Mucosa of stomach (tissue), 1 donor: ENCODE data around the gene OXNAD1.

Source experiments
- H3K27me3 ChIP-seq: one replicate; pipeline ENCODE4 v1.7.0; 2013; ENCODE audit warnings: mild to moderate bottlenecking, low read length; ENCODE audit not compliant: control insufficient read depth, insufficient read depth
- H3K36me3 ChIP-seq: one replicate; pipeline ENCODE4 v1.7.0; 2013; ENCODE audit warnings: low read length; ENCODE audit not compliant: control insufficient read depth, insufficient read depth
- H3K4me1 ChIP-seq: one replicate; pipeline ENCODE4 v1.7.0; 2013; ENCODE audit warnings: mild to moderate bottlenecking, low read length; ENCODE audit not compliant: control insufficient read depth, insufficient read depth
- H3K4me3 ChIP-seq: one replicate; pipeline ENCODE4 v1.7.0; 2013; ENCODE audit warnings: low read length
- H3K9ac ChIP-seq: one replicate; pipeline ENCODE4 v1.7.0; 2013; ENCODE audit warnings: mild to moderate bottlenecking, low read length, moderate library complexity
- H3K9me3 ChIP-seq: one replicate; pipeline ENCODE4 v1.7.0; 2013; ENCODE audit warnings: mild to moderate bottlenecking, low read length, moderate library complexity; ENCODE audit not compliant: control insufficient read depth
- donor health status: Pancreatic carcinoma.

OXNAD1 gene

DNA sequence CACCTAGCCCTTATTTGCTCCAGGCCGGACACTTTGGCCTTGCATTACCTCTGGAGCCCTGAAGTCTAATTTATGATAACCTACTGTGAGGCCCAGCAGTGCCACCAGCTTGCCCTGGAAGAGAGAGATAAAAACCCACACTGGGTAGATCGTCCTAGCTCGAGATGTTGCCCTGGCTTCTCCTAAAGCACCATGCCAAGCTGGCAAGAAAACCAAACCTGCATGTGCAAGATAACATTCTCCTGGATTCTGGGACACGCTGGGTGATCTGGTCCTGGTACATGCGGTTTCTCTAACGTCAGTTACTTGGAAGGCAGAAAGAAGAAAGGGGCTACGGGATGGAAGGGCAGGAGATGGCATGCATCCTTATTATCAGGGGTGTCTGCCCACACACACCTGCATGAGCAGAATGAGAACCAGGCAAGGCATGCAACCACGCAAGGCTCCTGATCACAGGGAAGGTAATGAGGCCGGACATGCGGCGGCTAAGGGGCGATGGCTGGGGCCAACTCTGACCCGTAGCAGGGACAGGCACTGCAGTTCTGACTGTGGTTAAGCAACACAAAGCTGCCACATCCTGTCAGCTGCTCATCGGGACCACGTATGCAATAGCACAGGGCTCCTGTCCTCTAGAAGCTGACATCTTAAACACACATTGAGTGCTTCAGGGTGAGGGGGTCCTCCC, 73.0 kb downstream of the OXNAD1 start:
- Histone ChIP-seq H3K27me3 (no peaks in the 10 kb centered on the region), H3K9me3 (no peaks in the 10 kb centered on the region), H3K36me3 (no peaks in the 10 kb centered on the region), H3K4me3 (no peak overlapping the region), H3K4me1 (no peaks in the 10 kb centered on the region), H3K9ac (no peak overlapping the region)

DNA sequence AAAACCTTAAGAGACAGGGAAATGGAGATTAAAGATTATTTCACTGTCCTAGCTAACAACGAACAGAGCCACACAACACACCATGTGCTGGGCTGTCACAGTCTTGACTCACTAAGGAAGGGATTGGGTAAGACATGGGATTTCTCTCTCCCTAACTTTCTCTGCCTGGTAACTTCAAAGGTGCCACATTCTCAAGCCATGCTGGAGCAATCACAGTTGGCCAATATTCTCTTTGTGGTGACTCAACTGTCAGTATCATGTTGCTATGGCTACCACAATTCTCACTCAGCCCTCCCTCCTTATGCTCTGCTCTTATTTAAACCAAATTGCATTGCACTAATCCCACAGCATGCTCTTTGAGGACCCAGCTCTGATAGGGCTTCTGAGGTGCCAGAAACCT, 74.0 kb downstream of the OXNAD1 start:
- H3K36me3 ChIP-seq, result no peaks in the 10 kb centered on the region
- no peaks in the 10 kb centered on the region for H3K27me3 ChIP-seq
- no peaks in the 10 kb centered on the region for H3K4me1 ChIP-seq
- no peak overlapping the region for H3K4me3 ChIP-seq
- H3K9me3 ChIP-seq, result no peaks in the 10 kb centered on the region
- H3K9ac ChIP-seq, result no peak overlapping the region

DNA sequence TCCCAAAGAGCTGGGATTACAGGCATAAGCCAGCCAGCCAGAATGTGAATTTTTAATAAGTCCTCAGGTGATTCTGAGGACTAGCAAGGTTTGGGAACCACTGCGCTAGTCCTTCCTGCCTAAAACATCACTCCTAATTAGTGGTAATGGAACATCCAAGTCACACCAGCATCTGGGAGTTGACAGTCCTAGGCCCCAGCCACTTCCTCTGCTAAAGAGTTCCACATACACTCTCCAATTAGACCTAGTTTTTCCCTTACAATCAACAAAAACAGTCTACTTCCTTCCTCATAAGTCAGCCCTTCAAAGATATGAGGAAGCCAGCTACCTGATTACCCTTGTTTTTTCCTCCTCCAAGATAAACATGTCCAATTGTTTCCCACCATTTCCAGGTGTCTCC, 78.1 kb downstream of the OXNAD1 start:
- H3K36me3 ChIP-seq, result no peaks in the 10 kb centered on the region
- H3K9me3 ChIP-seq, result no peaks in the 10 kb centered on the region
- H3K9ac ChIP-seq, result no peak overlapping the region

DNA sequence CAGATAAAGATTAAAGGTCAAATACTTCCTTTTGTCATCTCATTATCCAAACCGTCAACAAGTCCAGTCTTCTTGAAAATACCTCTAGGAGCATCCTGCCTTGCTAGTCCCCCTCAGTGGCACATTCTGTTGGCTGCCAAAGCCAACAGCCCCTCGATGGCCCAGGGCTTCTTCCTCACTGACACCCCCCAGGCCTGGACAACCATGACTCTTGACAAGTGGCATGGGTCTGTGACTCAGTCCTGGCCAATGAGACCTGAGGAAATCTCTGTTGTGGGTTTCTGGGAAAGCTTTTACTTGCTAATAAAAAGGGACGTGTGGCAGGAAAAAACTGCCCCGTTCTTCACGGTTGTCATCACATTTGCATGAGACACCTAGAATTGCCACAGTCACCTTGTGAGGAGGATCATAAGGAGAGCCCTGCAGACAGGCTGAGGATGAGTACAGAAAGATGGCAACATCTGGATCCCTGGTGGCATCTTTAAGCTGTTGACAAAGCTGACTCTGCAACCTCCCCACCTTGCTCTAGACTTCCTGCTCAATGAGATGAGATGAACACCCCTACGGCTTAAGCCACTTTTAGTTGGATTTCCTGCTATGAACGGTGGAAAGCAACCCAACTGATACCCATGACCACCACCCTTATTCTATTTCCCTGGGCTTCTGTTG, 81.5 kb downstream of the OXNAD1 start:
- no peaks in the 10 kb centered on the region for H3K27me3 ChIP-seq
- H3K9ac ChIP-seq, result no peak overlapping the region
- H3K4me1 ChIP-seq, result no peaks in the 10 kb centered on the region
- no peak overlapping the region for H3K4me3 ChIP-seq
- no peaks in the 10 kb centered on the region for H3K9me3 ChIP-seq
- H3K36me3 ChIP-seq, result no peaks in the 10 kb centered on the region

More for the DNA sequence above, 78.1 kb downstream of the OXNAD1 start:
- Histone ChIP-seq H3K4me1 (no peaks in the 10 kb centered on the region), H3K4me3 (no peak overlapping the region), H3K27me3 (no peaks in the 10 kb centered on the region)

DNA sequence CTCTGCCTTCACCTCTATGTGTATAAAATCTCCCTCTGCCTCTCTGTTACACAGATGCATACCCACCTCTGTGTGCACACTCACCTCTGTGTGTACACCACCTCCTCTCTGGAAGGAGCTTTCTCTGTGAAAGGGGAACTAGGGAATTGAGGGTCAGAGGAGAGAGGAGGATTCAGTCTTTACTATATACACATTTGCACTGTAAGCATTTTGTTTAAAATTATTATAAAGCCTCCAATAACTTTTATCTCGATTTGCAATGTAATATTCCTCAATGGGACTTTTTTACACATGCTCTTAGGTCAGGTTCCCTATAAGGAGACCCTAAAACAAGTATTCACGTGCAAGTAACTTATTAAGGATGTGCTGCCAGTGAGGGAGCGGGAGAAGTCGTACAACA, 82.5 kb downstream of the OXNAD1 start:
- no peak overlapping the region for H3K4me3 ChIP-seq

DNA sequence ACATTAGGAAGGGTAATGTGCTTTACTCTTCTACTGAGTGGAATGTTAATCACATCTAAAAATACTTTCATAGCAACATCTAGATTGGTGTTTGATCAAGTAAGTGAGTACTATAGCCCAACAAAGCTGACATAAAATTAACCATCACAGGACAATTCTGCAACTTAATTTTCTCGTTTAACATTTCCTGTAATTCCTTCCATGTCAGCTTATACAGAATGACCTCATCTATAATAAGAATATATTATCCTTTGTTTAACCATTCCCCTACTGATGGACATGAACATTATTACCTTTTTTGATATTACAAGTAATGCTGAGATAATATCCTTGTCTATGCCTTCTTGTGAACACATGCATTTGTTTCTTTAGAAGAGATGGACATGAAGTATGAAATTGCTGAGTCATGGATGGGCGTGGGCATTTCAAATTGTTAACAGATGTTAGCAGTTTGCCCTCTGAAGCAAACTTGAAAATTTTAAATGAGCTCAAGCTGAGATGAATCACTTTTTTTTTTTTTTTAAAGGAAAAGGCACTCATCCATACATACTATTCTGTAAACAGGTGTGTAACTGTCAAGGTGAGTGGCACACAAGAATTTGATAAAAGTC, 85.1 kb downstream of the OXNAD1 start:
- Histone ChIP-seq H3K36me3 (no peaks in the 10 kb centered on the region), H3K4me1 (no peaks in the 10 kb centered on the region), H3K4me3 (no peak overlapping the region), H3K9ac (no peak overlapping the region), H3K27me3 (no peaks in the 10 kb centered on the region), H3K9me3 (no peaks in the 10 kb centered on the region)

More for the DNA sequence above, 82.5 kb downstream of the OXNAD1 start:
- no peaks in the 10 kb centered on the region for H3K4me1 ChIP-seq
- H3K36me3 ChIP-seq, result no peaks in the 10 kb centered on the region
- no peaks in the 10 kb centered on the region for H3K27me3 ChIP-seq
- H3K9me3 ChIP-seq, result no peaks in the 10 kb centered on the region
- no peak overlapping the region for H3K9ac ChIP-seq

DNA sequence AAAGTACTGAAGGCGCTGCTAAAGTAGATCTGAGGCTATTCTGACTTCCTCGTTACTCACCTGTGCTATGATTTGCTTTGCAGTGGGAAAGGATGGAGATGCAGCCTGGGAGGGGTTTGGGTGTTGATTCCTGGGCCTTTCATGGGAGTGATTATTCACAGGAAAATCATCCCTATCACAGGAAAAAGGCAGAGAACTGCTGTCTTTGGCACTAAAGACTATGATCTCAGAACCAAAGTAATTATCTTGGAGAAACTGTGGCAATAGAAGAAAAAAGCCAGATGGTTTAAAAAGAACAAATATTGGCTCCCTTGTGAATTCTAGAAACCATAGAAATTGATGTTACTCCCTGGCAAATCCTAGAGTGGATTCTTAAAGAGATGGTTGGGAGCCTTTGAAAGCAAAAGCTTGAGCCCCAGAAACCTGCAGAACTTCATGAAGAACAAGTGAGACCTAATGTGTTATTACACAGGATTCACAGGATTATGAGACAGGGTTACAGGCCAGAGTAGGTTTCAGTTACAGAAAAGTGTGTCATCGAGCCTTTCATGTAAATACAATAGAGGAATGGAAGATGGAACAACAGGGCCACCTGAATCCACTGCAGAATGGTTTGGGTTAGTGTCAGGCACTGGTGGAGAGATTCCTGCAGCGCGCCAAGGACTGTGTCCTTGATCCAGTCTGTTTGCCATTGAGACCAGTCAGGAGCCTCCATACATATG, 85.7 kb downstream of the OXNAD1 start:
- Histone ChIP-seq H3K4me3 (no peak overlapping the region), H3K36me3 (no peaks in the 10 kb centered on the region), H3K9ac (no peak overlapping the region), H3K9me3 (no peaks in the 10 kb centered on the region), H3K4me1 (no peaks in the 10 kb centered on the region), H3K27me3 (no peaks in the 10 kb centered on the region)

DNA sequence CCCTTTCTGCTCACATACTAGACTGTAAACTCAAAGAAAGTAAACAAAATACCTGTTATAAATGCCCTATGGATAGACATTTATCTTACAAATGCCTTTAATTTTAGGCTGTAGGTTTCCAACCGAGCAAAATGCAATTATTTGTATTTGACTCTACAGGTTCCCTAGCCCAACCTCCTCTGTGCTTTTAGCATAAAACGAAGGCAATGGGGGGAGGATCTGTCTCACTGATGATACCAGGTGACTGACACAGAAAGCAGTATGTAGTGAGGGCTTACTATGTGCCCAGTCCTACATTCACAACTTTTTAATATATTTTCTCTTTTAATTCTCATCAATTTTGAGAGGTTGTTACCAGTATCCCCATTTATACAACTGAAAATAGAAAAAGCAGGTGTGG, 87.4 kb downstream of the OXNAD1 start:
- Histone ChIP-seq H3K4me1 (no peaks in the 10 kb centered on the region), H3K9me3 (no peaks in the 10 kb centered on the region), H3K27me3 (no peaks in the 10 kb centered on the region), H3K36me3 (no peaks in the 10 kb centered on the region), H3K4me3 (no peak overlapping the region), H3K9ac (no peak overlapping the region)

DNA sequence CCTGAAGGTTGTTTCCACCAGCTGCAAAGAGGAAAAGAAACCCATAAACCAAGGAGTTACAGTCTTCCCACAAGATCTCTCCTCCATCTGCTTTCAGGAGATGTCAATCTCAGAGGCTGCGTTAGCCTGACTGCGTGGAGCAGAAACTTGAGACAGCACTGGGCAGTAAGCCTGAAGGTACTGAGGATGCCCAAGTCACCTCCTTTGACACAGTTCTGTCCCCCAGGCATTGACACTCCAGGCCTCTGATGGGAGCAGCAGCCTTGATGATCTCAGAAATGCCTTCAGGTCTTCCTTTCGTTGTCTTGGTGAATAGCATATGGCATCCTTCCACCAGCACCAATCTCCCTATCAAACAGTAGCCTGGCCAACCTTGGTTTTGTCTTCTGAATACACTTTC, 89.3 kb downstream of the OXNAD1 start:
- H3K9ac ChIP-seq, result no peak overlapping the region

More for the DNA sequence above, 89.3 kb downstream of the OXNAD1 start:
- Histone ChIP-seq H3K9me3 (no peaks in the 10 kb centered on the region), H3K36me3 (no peaks in the 10 kb centered on the region), H3K27me3 (no peaks in the 10 kb centered on the region), H3K4me3 (no peak overlapping the region), H3K4me1 (no peaks in the 10 kb centered on the region)
